HEK293 (cell line): ENCODE results near the gene APOBEC4.
"Not testable (repeated sequence)": the region's sequence is repeated elsewhere in the genome, so short reads cannot be mapped to it uniquely, and the experiment has no call there.

Experiments used
- CTCF ChIA-PET: fragments of 350-600 bp; formaldehyde crosslinking; extraction: SDS; loops from one replicate; lab custom pipeline; 2021; ENCODE audit warnings: antibody characterized with exemption; lab: Yijun Ruan, JAX
- POLR2A ChIA-PET: fragments of 300-600 bp; formaldehyde crosslinking; extraction: SDS; loops from one replicate; lab custom pipeline; 2020; ENCODE audit warnings: antibody characterized with exemption, inconsistent platforms; lab: Yijun Ruan, JAX
- H3K27ac ChIP-seq: fragments of 200-500 bp; sonication (Bioruptor generic); 2 replicates; pipeline ENCODE4 v1.5.1; 2014; ENCODE audit warnings: low read depth, low read length, control low read depth, inconsistent platforms; ENCODE audit errors: extremely low read depth
- H3K36me3 ChIP-seq, 2 experiments: fragments of 200-500 bp in 1 of 2; sonication (Bioruptor generic) in 1 of 2; 1 replicate in 1 of 2; 2 replicates in 1 of 2; pipeline ENCODE4 v1.5.1; 2014 to 2017; ENCODE audit warnings: inconsistent platforms in 2 of 2, low read length in 2 of 2; ENCODE audit not compliant: control insufficient read depth in 2 of 2, insufficient read depth in 1 of 2
- H3K4me1 ChIP-seq: fragments of 200-500 bp; sonication (Bioruptor generic); 2 replicates; pipeline ENCODE4 v1.5.1; 2014; ENCODE audit warnings: mild to moderate bottlenecking, low read length, inconsistent platforms; ENCODE audit not compliant: control insufficient read depth, insufficient read depth
- H3K4me3 ChIP-seq: 2 replicates; pipeline ENCODE4 v1.5.1; 2011; ENCODE audit warnings: low read depth, mild to moderate bottlenecking, control low read depth, low read length, moderate library complexity
- H3K9me3 ChIP-seq: fragments of 200-500 bp; sonication (Bioruptor generic); 2 replicates; pipeline ENCODE4 v1.5.1; 2014; ENCODE audit warnings: low read depth, low read length, inconsistent platforms; ENCODE audit not compliant: control insufficient read depth, insufficient read depth
- GLI2 ChIP-seq: fragments of 450-650 bp; formaldehyde crosslinking; IDR thresholded peaks from 2 replicates; pipeline ENCODE4; 2017; ENCODE audit warnings: missing biosample characterization, missing genetic modification characterization, low read depth, borderline replicate concordance
- ZNF350 ChIP-seq: fragments of 450-650 bp; formaldehyde crosslinking; IDR thresholded peaks from 2 replicates; pipeline ENCODE4 v1.5.0; 2017; ENCODE audit warnings: missing biosample characterization, mild to moderate bottlenecking, missing genetic modification characterization
- ZNF416 ChIP-seq: fragments of 450-650 bp; formaldehyde crosslinking; IDR thresholded peaks from 2 replicates; pipeline ENCODE4 v1.5.1; 2016; ENCODE audit warnings: missing biosample characterization, missing genetic modification characterization
- TF ChIP-seq, protein P1 (sequence below): fragments of 450-650 bp; formaldehyde crosslinking; conservative IDR thresholded peaks from 2 replicates; pipeline ENCODE4 v1.5.1; 2016; ENCODE audit warnings: low read depth, missing biosample characterization, missing genetic modification characterization
- TF ChIP-seq, protein P2 (sequence below): fragments of 450-650 bp; formaldehyde crosslinking; IDR thresholded peaks from 2 replicates; pipeline ENCODE4 v1.5.1; 2016; ENCODE audit warnings: missing biosample characterization, missing genetic modification characterization, borderline replicate concordance
- TF ChIP-seq, protein P3 (sequence below): fragments of 450-650 bp; formaldehyde crosslinking; optimal IDR thresholded peaks from 2 replicates; pipeline ENCODE3; 2016; ENCODE audit warnings: missing biosample characterization, mild to moderate bottlenecking, missing genetic modification characterization

APOBEC4 gene

DNA sequence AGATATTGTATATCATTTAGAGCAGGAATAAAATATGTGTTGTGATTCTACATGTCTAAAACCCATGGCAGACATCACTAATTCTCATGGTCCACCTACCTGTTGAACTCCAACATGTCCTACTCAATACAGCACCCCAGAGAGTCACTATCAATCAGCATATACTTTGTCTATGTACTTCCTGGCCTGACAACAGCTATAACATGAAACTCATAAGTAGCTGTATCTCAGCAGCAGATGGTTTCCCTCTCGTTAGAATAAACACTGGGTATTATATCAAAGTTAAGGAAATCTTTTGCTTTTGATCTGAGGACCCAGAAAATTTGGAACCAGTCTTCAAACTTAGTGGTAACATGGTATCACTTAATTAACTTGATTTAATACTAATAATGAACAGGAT is 33.3 kb downstream of the APOBEC4 start (continued):
- TF ChIP-seq, protein P1, sequence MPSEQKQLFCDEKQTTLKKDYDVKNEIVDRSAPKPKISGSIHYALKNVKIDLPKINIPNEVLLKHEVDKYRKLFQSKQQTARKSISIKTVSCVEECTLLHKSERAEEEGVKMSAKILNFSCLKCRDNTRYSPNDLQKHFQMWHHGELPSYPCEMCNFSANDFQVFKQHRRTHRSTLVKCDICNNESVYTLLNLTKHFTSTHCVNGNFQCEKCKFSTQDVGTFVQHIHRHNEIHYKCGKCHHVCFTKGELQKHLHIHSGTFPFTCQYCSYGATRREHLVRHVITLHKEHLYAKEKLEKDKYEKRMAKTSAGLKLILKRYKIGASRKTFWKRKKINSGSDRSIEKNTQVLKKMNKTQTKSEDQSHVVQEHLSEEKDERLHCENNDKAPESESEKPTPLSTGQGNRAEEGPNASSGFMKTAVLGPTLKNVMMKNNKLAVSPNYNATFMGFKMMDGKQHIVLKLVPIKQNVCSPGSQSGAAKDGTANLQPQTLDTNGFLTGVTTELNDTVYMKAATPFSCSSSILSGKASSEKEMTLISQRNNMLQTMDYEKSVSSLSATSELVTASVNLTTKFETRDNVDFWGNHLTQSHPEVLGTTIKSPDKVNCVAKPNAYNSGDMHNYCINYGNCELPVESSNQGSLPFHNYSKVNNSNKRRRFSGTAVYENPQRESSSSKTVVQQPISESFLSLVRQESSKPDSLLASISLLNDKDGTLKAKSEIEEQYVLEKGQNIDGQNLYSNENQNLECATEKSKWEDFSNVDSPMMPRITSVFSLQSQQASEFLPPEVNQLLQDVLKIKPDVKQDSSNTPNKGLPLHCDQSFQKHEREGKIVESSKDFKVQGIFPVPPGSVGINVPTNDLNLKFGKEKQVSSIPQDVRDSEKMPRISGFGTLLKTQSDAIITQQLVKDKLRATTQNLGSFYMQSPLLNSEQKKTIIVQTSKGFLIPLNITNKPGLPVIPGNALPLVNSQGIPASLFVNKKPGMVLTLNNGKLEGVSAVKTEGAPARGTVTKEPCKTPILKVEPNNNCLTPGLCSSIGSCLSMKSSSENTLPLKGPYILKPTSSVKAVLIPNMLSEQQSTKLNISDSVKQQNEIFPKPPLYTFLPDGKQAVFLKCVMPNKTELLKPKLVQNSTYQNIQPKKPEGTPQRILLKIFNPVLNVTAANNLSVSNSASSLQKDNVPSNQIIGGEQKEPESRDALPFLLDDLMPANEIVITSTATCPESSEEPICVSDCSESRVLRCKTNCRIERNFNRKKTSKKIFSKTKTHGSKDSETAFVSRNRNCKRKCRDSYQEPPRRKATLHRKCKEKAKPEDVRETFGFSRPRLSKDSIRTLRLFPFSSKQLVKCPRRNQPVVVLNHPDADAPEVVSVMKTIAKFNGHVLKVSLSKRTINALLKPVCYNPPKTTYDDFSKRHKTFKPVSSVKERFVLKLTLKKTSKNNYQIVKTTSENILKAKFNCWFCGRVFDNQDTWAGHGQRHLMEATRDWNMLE = no peak
- TF ChIP-seq ZNF416 (tag by site-specific recombination) = no peak
- TF ChIP-seq GLI2 (tag by site-specific recombination) = no peak
- TF ChIP-seq, protein P2, sequence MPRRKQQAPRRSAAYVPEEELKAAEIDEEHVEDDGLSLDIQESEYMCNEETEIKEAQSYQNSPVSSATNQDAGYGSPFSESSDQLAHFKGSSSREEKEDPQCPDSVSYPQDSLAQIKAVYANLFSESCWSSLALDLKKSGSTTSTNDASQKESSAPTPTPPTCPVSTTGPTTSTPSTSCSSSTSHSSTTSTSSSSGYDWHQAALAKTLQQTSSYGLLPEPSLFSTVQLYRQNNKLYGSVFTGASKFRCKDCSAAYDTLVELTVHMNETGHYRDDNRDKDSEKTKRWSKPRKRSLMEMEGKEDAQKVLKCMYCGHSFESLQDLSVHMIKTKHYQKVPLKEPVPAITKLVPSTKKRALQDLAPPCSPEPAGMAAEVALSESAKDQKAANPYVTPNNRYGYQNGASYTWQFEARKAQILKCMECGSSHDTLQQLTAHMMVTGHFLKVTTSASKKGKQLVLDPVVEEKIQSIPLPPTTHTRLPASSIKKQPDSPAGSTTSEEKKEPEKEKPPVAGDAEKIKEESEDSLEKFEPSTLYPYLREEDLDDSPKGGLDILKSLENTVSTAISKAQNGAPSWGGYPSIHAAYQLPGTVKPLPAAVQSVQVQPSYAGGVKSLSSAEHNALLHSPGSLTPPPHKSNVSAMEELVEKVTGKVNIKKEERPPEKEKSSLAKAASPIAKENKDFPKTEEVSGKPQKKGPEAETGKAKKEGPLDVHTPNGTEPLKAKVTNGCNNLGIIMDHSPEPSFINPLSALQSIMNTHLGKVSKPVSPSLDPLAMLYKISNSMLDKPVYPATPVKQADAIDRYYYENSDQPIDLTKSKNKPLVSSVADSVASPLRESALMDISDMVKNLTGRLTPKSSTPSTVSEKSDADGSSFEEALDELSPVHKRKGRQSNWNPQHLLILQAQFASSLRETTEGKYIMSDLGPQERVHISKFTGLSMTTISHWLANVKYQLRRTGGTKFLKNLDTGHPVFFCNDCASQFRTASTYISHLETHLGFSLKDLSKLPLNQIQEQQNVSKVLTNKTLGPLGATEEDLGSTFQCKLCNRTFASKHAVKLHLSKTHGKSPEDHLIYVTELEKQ (tag by site-specific recombination) = no peak
- TF ChIP-seq, protein P3, sequence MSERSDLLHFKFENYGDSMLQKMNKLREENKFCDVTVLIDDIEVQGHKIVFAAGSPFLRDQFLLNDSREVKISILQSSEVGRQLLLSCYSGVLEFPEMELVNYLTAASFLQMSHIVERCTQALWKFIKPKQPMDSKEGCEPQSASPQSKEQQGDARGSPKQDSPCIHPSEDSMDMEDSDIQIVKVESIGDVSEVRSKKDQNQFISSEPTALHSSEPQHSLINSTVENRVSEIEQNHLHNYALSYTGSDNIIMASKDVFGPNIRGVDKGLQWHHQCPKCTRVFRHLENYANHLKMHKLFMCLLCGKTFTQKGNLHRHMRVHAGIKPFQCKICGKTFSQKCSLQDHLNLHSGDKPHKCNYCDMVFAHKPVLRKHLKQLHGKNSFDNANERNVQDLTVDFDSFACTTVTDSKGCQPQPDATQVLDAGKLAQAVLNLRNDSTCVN (tag by site-specific recombination) = no peak

DNA sequence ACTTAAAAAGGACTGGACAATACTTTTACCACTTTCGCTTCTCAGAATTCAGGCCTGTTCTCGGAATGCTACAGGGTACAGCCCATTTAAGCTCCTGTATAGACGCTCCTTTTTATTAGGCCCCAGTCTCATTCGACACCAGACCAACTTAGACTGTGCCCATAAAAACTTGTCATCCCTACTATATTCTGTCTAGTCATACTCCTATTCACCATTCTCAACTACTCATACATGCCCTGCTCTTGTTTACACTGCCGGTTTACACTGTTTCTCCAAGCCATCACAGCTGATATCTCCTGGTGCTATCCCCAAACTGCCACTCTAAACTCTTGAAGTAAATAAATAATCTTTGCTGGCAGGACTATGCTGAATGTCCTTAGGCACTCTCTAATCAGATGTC is 34.9 kb downstream of the APOBEC4 start:
- H3K4me1 ChIP-seq, CTCF ChIA-PET, POLR2A ChIA-PET, H3K4me3 ChIP-seq, H3K27ac ChIP-seq, H3K36me3 ChIP-seq, H3K9me3 ChIP-seq: not testable (repeated sequence)

DNA sequence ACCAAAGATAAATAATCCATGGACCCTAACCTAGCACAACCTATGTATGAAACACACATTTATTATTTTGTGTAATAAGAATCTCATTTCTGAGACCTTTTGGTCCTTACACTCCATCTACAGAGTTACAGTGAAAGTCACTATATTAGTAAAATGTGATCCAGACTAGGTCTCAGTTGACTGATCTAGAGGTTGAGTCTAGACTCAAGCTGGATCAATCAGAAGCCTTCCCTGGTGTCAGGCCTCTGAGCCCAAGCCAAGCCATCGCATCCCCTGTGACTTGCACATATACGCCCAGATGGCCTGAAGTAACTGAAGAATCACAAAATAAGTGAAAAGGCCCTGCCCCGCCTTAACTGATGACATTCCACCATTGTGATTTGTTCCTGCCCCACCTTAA is 40.1 kb downstream of the APOBEC4 start:
- H3K27ac ChIP-seq, POLR2A ChIA-PET, H3K4me3 ChIP-seq, H3K9me3 ChIP-seq, H3K4me1 ChIP-seq, H3K36me3 ChIP-seq: not testable (repeated sequence)
- CTCF ChIA-PET = interaction anchor here (0.7 to 1.0 kb wide), 2 partner anchors 10 to 303 kb away, joined by 3 read pairs; no protein-coding TSS in a partner anchor

DNA sequence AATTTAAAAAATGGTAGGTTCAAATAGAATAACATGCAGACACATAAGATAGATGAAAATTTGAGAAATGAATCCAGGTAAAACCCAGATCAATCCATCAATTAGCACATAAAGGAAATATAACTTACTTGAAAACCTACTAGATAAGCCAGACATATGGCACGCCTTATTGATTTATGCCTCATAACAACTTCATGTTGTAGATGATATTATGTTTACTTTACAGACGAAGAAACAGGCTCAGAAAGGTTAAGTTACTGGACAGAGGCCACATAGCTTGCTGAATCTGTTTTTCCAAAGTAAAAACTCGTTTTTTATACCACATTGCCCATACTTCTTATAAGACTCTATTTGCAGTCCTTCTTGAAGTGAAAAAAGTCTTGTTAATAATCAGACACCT is 40.7 kb downstream of the APOBEC4 start:
- no peak overlapping the region for H3K27ac ChIP-seq
- no peaks in the 10 kb centered on the region for H3K4me1 ChIP-seq
- no peak for TF ChIP-seq ZNF350 (tag by site-specific recombination)
- no peaks in the 10 kb centered on the region for H3K9me3 ChIP-seq
- ChIA-PET CTCF (interaction anchor here (0.5 to 1.0 kb wide), 3 partner anchors 10 to 303 kb away, joined by 3 read pairs; no protein-coding TSS in a partner anchor), POLR2A (no interaction called here)
- H3K36me3 ChIP-seq = no peaks in the 10 kb centered on the region
- H3K4me3 ChIP-seq = no peak overlapping the region
